GM19372 (cell line): ENCODE results near the gene SLC40A1.

Source experiments
- ATAC-seq: cut with Tn5 transposase; IDR thresholded peaks from one replicate; pipeline ENCODE4 v1.9.1; 2021; ENCODE audit warnings: mild to moderate bottlenecking, low read depth, moderate library complexity; ENCODE audit not compliant: unreplicated experiment

Gene SLC40A1

DNA sequence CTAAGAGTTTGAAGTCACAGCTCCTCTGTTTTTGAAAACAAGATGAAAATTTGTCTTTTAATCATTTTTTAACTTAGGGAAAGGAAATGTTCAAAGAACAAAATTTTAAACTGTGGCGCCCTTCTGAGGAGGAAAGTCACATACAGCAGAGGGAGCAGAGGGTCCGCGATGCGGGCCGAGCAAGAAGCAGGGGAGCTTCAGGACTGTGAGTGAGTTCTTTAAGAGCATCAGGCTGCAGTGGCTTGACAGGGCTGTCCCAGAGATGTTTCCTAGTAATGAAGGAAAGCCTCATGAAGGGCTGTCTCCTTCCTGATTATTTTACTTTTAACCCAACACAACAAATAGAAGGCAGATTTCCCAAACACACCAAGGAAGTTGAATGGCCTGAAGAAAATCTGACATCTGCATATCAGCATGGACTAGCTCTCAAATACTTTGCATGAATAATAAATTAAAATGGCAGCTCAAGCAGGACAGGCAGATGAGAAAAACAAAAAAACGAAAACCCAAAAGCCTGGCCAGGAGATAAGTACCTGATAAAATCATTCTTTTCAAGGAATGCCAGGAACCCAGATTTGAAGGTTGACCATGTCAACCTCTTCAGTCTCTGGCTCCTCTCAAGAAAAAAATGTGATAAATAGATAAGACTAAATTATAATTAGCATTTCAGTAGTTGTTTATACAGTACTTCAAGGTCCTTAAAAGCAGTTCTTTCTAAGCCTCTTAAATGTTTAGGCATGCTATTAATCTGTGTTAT, 60.8 kb downstream of the SLC40A1 start:
- ATAC-seq = no peak

GRCh38 chr2:189517847-189518535, 62.6 kb downstream of the SLC40A1 start:
- ATAC-seq = no peak

- no peak for ATAC-seq
Measured at GRCh38 chr2:189516546-189516945, 64.0 kb downstream of the SLC40A1 start.

DNA sequence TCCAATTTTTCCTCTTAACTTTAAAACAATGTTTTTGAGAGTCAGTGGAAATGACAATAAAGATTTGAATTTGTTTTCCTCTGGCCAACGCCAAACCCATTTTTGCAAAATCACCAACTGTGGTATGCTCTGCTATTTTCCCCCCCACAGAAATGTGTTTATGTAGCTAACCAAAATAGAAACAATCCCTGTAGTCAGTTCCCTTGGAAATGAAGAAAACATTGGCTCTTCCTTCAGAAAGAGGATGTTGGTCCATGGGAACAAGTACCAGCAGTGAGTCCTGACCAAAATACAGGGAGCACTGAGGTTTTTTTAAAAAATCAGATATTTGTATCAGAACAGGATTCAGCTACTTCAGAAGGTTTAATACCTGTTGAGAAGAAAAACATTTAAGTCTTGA, 65.3 kb downstream of the SLC40A1 start:
- no peak for ATAC-seq

DNA sequence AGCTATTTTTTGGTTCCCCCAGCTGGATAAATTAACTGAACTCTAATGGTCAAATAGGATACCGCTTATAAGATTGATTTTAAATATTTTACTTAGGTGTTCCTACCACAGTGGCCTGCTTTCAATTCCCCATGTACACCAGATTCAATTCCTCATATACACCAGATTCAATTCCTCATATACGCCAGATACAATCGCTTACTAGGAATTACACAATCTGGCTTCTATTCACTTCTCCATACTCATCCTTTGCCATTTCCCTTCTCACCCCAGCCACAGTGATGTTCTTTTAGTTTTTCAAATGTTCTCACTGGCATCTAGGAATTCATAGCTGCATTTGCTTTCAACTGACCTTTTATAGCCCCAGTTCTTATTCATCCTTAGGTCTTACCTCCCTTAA, 66.5 kb downstream of the SLC40A1 start:
- no peak for ATAC-seq

DNA sequence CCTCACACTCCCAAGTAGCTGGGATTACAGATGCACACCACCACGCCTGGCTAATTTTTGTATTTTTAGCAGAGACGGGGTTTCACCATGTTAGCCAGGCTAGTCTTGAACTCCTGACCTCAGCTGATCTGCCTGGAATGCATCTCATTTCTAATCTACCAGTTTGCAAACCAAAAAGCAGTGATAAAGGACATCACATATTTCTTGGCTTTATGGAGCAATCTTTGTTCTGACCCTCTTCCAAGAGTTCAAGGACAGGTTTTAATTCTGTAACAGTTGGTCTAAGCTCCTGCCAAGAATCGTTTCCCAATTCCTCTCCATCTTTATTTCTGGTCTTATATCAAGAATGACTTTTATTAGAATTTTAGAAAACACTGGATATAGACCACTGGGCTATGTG, 67.7 kb downstream of the SLC40A1 start:
- no peak for ATAC-seq

- ATAC-seq = no peak
Measured at GRCh38 chr2:189511960-189512319, 68.6 kb downstream of the SLC40A1 start.

DNA sequence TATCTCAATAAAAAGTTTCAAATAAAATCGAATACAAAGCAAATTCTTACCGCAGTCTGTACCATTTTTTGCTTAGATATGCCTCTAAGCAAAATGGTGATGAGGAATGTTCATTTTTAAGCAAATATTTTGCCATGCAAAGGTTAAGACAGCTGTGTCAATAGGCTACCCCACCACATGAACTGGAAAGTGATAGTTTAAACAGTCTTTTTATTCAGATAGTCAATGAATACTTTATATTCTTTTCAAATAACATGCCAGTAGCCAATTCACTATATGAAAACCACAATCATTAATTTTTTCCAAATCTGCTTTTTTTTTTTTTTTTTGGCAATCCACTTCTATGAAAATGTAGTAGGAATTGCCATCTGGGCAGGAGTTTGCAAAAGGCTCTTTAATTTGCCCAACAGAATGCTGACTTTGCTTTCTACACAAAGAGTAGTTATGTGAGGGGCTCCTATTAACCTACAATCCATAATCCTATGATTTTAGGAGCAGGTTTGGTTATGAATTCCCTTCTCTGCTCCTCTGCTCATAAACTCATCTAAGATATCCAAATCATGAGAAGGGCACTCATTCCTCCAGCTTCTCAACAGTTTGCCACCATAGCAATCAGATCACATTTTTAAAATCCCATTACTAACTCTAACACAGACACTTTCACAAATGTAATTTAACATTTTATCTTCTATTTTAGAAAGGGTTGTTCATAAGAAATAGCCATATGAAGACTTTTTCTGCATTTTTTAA, 69.2 kb downstream of the SLC40A1 start:
- no peak for ATAC-seq
